ENCODE results near the gene PRDM5. TPM values are rescaled to one million over a fixed set of nuclear protein-coding genes. Genes with fewer than 3 reads are reported as not detected.

PRDM5 gene
- total RNA-seq, 1 donor from 2014 or later, result not detected

DNA sequence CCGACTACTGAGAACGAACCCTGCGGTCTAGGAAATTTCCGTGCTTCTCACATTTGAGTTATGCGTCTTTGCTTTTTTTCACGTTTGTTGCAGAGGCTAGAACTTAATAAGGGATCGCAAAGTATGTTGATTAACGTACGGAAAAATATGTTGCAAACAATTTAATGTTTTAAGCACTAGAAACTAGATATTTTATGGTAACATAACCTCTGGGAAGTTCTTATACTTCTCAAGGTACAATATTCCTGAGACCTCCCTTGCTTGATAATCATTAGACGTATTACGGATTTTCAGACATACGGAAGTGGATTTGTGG, 639 bp upstream of the PRDM5 start:
- H3K4me3 Mint-ChIP-seq, result peak overlapping the region; percentile 57
- no peak for DNase-seq
- intact Hi-C loops (cut with micrococcal nuclease), result loop anchor here (2.0 kb wide), 1 partner anchor 150 kb away; the partner anchor contains the start of gene NDNF
- H3K27me3 Mint-ChIP-seq, result peaks cover 57% of the 10 kb centered on the region
- no peaks in the 10 kb centered on the region for H3K9me3 Mint-ChIP-seq
- no peak overlapping the region for H3K27ac Mint-ChIP-seq
- peaks cover 7% of the 10 kb centered on the region for H3K4me1 Mint-ChIP-seq
- no peaks in the 10 kb centered on the region for H3K36me3 Mint-ChIP-seq (ENCODE audit: low read depth)

DNA sequence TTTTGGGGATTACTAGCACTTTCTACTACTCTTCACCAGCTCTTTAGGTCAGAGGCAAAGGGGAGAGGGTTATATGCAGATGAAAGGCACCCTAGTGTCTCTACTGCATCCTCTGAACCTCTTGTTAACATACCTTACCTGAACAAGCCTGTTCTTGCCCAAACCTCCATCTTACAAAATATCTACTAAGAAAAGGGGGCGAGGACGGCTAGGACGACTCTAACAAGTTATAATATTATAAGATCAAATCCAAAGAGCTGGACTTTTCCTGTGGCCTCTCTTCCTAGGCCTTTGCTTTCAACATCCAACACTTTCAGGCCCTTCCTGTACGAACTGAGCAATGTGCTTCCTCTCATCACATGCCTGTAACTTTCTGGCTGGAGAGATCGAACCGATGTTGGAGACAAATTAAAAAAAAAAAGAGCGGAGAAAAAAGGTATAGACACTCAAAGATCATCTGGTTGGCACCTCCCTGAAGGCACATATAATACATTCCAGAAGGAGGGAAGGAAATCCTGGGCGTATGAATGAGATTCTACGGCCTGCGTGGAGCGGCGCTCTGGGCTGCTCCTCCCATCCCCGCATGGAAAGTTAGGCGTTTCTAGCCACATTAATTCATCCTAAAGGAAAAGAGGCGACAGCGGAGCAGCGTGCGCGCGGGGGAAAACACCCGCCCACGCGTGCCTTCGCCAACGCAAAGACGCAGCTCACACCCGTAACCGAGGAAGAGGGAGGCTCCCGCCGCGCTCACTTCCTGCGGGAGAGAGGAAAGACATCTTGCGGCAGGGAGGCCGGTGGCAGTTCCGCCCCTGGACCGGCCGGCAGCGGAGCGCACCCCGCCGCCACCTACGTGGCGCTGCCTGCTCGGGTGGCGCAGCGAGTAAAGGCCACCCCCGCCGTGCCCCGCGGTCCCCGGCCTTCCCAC, 808 bp downstream of the PRDM5 start:
- Mint-ChIP-seq H3K4me1 (peaks cover 7% of the 10 kb centered on the region), H3K36me3 (ENCODE audit: low read depth) (no peaks in the 10 kb centered on the region), H3K27ac (peak overlapping the region; percentile 47), H3K9me3 (no peaks in the 10 kb centered on the region), H3K27me3 (peaks cover 60% of the 10 kb centered on the region), H3K4me3 (peak overlapping the region; percentile 93)
- intact Hi-C loops (cut with micrococcal nuclease), result loop anchor here (2.0 kb wide), 1 partner anchor 151 kb away; the partner anchor contains the start of gene NDNF
- DNase-seq, result peak; percentile 71

DNA sequence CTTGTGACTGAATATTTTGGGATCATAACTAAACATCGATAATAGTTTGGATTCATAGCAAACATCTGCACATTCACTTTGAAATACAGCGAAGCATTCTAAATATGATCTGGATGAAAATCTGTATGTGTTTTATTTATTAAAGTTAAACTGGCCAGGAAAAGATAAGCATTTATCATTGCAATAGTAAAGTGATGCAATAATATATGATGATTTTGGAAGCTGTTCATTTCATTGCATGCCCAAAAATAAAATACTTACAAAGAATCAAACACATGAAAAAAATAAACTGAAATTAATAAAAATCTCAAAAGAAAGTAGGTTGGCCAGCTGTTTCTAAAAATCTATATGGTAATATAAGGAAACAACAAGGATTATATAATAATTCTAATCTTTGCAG, 1.9 kb downstream of the PRDM5 start:
- no peak for DNase-seq
- no peak overlapping the region for H3K27ac Mint-ChIP-seq
- intact Hi-C loops (cut with micrococcal nuclease), result no loop called here
- H3K4me3 Mint-ChIP-seq, result no peak overlapping the region
- no peaks in the 10 kb centered on the region for H3K36me3 Mint-ChIP-seq (ENCODE audit: low read depth)
- peaks cover 7% of the 10 kb centered on the region for H3K4me1 Mint-ChIP-seq
- H3K27me3 Mint-ChIP-seq, result peaks cover 59% of the 10 kb centered on the region
- H3K9me3 Mint-ChIP-seq, result no peaks in the 10 kb centered on the region

DNA sequence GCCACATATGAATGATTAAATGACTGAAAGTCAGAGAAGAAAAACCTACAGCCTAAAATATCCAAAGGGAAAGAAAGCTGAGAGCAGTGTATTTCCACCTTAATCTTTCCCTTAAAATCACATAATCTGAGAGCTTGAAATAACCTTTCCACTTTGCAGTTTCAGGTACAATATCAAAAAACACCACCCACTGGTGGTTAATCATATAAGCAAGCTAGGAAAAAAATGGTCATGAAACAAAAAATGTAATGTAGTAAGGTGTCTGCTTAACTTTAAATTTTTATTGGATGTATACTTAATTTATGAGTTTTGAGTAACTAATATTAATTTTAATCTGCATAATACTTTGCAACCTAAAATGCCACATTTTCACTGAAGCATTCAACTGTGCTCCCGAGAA, 3.2 kb downstream of the PRDM5 start:
- Mint-ChIP-seq H3K9me3 (no peaks in the 10 kb centered on the region), H3K4me1 (peaks cover 7% of the 10 kb centered on the region), H3K4me3 (no peak overlapping the region), H3K27me3 (peaks cover 54% of the 10 kb centered on the region), H3K27ac (no peak overlapping the region), H3K36me3 (ENCODE audit: low read depth) (no peaks in the 10 kb centered on the region)
- DNase-seq, result no peak
- intact Hi-C loops (cut with micrococcal nuclease), result no loop called here

DNA sequence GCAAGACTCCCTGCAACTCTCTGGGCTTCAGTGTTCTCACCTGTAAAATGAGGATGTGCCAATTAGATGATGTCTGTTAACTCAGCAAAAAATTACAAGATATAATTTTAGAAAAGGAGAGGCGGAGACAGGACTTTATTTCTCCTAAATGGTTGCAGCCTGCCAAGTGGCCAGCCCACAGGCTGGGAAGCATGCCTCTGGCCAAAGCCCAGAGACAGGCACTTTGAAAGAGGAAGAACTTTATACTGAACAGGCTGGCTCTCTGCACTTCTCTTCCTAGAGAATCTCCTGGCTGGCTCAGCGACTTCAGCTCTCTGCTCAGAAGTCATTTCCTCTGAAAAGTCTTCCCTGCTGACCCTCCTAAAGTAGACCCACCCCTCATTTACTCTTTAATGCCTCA, 3.7 kb downstream of the PRDM5 start:
- H3K36me3 Mint-ChIP-seq (ENCODE audit: low read depth), result no peaks in the 10 kb centered on the region
- H3K4me1 Mint-ChIP-seq, result peaks cover 7% of the 10 kb centered on the region
- no peak overlapping the region for H3K4me3 Mint-ChIP-seq
- H3K27me3 Mint-ChIP-seq, result peaks cover 49% of the 10 kb centered on the region
- intact Hi-C loops (cut with micrococcal nuclease), result no loop called here
- no peak for DNase-seq
- H3K27ac Mint-ChIP-seq, result no peak overlapping the region
- no peaks in the 10 kb centered on the region for H3K9me3 Mint-ChIP-seq

DNA sequence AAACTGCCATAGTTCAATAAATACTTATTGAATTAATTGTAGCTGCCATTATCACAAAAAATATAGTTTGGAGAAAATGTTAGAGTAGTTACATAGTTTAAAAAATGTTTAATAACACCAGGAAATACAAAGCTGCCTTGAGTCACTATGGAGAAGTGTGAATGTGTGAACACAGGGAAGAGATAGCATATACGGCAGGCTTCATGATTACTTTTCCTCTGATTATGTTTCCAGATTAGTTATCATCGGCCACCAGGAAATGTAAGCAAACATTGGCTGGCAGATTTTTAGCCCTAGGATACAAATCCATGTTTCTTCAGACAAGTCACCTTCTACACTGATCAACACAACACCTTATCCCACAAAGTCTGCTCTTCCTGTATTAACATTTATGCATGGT, 4.4 kb downstream of the PRDM5 start:
- Mint-ChIP-seq H3K4me1 (peaks cover 7% of the 10 kb centered on the region), H3K4me3 (no peak overlapping the region), H3K27me3 (peaks cover 46% of the 10 kb centered on the region), H3K27ac (no peak overlapping the region), H3K36me3 (ENCODE audit: low read depth) (no peaks in the 10 kb centered on the region), H3K9me3 (no peaks in the 10 kb centered on the region)
- intact Hi-C loops (cut with micrococcal nuclease), result no loop called here
- DNase-seq, result no peak

DNA sequence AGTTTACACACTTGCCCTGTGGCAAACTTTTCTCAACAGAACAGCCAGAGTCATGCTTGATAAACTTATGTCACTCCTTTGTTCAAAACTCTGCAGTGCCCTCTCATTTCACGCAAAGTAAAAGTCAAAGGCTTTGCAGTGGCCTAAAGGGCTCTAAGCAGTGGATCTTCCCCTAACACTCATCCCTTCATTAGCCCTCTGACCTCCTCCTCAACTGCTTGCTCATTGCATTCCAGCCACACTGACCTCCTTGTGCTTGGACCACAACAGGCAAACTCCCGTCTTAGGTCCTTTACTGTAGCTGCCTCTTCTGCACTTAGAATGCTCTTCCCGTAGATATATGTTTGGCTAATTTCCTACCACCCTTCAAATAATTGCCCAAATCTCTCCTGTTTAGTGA, 5.6 kb downstream of the PRDM5 start:
- no peak for DNase-seq
- peaks cover 7% of the 10 kb centered on the region for H3K4me1 Mint-ChIP-seq
- intact Hi-C loops (cut with micrococcal nuclease), result no loop called here
- no peaks in the 10 kb centered on the region for H3K36me3 Mint-ChIP-seq (ENCODE audit: low read depth)
- H3K9me3 Mint-ChIP-seq, result no peaks in the 10 kb centered on the region
- H3K27ac Mint-ChIP-seq, result no peak overlapping the region
- H3K4me3 Mint-ChIP-seq, result no peak overlapping the region
- peaks cover 44% of the 10 kb centered on the region for H3K27me3 Mint-ChIP-seq

DNA sequence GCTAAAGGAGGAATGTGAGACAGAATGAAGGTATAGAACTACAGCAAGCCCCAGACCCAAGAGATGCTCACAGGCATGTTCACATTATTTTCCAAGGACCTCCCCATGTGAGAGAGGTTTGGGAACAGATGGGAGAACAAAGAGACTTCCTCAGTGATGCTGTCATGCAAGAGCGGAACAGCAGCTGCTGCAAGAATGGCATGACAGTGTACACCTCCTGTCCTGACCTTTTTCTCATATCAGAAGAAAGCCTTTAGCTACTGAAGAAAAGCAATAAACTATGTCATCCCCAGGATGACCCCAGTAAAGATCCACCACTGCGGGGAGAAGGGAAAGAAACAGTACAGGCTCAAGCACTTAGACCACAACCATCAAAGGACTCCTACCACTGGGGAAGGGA, 7.2 kb downstream of the PRDM5 start:
- no peaks in the 10 kb centered on the region for H3K36me3 Mint-ChIP-seq (ENCODE audit: low read depth)
- H3K27me3 Mint-ChIP-seq, result peaks cover 36% of the 10 kb centered on the region
- H3K27ac Mint-ChIP-seq, result no peak overlapping the region
- intact Hi-C loops (cut with micrococcal nuclease), result no loop called here
- no peak overlapping the region for H3K4me3 Mint-ChIP-seq
- peaks cover 3% of the 10 kb centered on the region for H3K4me1 Mint-ChIP-seq
- DNase-seq, result no peak
- H3K9me3 Mint-ChIP-seq, result no peaks in the 10 kb centered on the region

DNA sequence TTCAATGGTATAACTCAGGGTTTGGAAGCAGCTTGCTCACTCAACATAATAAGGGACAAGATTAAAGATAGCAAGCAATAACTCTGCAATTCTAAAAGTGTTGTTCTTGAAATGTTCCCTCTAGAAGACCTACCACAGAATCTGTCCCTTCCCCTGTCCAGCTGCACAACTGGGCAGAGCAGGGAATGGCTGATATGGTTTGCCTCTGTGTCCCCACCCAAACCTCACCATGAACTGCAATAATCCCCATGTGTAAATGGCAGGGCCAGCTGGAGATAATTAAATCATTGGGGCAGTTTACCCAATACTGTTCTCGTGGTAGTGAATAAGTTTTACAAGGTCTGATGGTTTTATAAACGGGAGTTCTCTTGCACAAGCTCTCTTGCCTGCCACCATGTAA, 19.1 kb downstream of the PRDM5 start:
- no peak for DNase-seq
- Mint-ChIP-seq H3K4me3 (no peak overlapping the region), H3K36me3 (ENCODE audit: low read depth) (no peaks in the 10 kb centered on the region), H3K9me3 (no peaks in the 10 kb centered on the region), H3K27me3 (peaks cover 14% of the 10 kb centered on the region), H3K27ac (no peak overlapping the region), H3K4me1 (no peaks in the 10 kb centered on the region)
- intact Hi-C loops (cut with micrococcal nuclease), result no loop called here

DNA sequence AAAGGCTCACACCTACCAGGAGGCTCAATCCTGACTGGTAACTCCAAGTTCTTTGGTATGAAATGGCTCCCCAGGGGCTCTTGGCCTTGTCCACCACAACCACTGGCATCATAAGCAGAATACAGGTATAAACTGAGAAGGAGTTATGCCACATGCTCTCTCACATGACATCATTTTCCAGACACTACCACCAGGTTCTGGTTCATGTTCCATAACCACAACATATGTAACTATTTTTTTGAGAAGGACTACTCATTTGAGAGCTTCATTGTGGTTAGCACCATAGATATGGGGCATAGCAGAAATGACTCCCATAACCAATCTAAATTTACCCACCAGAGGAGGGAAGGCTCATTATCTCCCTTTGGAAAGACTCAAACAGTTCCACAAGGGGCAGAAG, 19.6 kb downstream of the PRDM5 start:
- Mint-ChIP-seq H3K4me3 (no peak overlapping the region), H3K27me3 (peaks cover 14% of the 10 kb centered on the region), H3K4me1 (no peaks in the 10 kb centered on the region), H3K36me3 (ENCODE audit: low read depth) (no peaks in the 10 kb centered on the region), H3K27ac (no peak overlapping the region), H3K9me3 (no peaks in the 10 kb centered on the region)
- intact Hi-C loops (cut with micrococcal nuclease), result no loop called here
- DNase-seq, result no peak

DNA sequence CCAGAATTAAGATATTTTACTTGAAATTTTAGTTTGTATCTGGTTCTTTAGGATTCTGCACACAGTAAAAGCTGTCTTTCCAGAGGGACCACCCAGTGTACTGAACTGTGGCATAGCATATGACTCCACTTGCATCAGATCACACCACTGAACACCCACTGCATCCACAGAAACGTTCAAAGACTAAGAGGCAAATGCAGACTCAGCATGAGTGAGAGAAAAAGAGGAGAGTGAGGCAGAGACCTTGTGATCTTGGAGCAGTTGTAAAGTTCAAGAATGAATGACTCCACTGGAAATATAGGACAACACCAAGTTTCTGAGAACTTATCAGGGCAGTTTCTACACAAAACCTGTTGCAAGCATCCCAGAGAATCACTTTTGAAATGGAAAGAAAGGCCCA, 20.8 kb downstream of the PRDM5 start:
- intact Hi-C loops (cut with micrococcal nuclease), result no loop called here
- H3K27me3 Mint-ChIP-seq, result peaks cover 11% of the 10 kb centered on the region
- no peaks in the 10 kb centered on the region for H3K9me3 Mint-ChIP-seq
- no peaks in the 10 kb centered on the region for H3K36me3 Mint-ChIP-seq (ENCODE audit: low read depth)
- no peak overlapping the region for H3K27ac Mint-ChIP-seq
- H3K4me1 Mint-ChIP-seq, result no peaks in the 10 kb centered on the region
- DNase-seq, result no peak
- H3K4me3 Mint-ChIP-seq, result no peak overlapping the region

DNA sequence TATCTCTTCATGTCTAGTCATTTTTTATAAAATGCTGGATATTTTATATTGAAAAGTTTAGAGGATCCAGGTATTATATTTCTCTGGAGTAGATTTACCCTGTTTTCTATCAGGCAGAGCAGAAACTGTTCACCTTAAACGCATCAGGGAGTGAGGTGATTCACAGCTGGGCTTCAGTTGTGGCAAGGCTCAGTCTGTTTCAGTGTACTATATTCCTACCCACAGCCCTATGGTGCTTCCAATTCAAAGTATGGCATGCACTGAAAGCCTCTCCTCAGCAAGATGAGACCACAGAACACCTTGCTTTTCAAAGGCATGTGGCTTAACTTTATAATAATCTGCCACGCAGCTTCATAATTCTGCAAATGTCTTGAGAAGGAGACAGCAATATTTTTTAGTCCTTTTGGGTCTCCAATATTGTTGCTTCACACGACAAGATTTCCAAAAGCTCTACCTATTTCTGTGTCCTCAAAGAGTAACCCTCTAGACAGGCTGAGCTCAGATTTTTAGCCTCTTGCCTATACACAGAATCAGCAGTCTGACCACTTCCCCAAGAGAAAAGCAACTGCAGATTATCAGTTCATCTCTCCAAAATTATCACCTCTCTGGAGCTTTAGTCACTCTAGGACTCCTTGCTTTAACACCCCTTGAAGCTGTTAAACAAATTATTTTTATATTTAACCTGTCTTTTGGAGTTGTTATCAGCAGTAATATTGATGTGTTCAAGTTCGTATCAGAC, 24.4 kb downstream of the PRDM5 start:
- Mint-ChIP-seq H3K27me3 (peaks cover 16% of the 10 kb centered on the region), H3K4me1 (no peaks in the 10 kb centered on the region), H3K36me3 (ENCODE audit: low read depth) (no peaks in the 10 kb centered on the region), H3K9me3 (no peaks in the 10 kb centered on the region), H3K27ac (no peak overlapping the region), H3K4me3 (no peak overlapping the region)
- intact Hi-C loops (cut with micrococcal nuclease), result no loop called here
- DNase-seq, result no peak

DNA sequence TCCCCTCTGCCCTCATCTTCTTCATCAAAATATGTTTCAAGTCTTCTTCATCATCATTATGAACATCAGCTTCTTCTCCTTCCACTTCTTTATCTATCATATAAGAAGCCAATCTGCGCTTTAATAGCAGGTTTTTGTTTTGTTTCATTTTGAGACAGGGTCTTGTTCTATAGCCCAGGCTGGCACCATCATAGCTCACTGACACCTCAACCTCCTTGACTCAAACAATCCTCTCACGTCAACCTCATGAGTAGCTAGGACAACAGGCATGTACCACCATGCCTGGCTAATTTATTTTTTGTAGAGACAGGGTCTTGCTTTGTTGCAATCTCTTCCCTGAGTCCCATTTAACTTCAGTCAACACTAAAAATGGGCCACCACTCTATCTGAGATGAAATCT, 27.0 kb downstream of the PRDM5 start:
- H3K27ac Mint-ChIP-seq, result no peak overlapping the region
- peaks cover 12% of the 10 kb centered on the region for H3K27me3 Mint-ChIP-seq
- no peak for DNase-seq
- intact Hi-C loops (cut with micrococcal nuclease), result no loop called here
- H3K4me3 Mint-ChIP-seq, result no peak overlapping the region
- H3K9me3 Mint-ChIP-seq, result no peaks in the 10 kb centered on the region
- no peaks in the 10 kb centered on the region for H3K36me3 Mint-ChIP-seq (ENCODE audit: low read depth)
- no peaks in the 10 kb centered on the region for H3K4me1 Mint-ChIP-seq

DNA sequence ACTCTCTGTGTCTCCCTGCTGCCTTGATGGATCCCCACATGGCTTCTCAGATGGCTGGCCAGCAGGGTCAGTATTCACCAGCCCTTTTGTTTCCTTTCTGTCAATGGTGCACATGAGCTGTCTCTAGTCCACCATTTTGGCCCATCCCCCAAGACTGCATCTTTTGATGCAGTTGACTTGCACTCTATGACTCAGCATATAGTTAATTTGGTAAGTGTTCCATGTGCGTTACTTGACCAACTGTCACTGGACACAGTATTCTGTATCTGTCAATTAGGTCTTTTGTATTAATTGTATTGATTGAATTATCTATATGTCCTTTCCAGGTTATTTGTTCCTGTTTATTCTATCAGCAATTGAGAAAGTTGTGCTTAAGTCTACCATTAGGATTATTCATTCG, 29.2 kb downstream of the PRDM5 start:
- Mint-ChIP-seq H3K4me1 (no peaks in the 10 kb centered on the region), H3K9me3 (peaks cover 7% of the 10 kb centered on the region), H3K4me3 (no peak overlapping the region), H3K36me3 (ENCODE audit: low read depth) (no peaks in the 10 kb centered on the region), H3K27me3 (peaks cover 7% of the 10 kb centered on the region), H3K27ac (no peak overlapping the region)
- intact Hi-C loops (cut with micrococcal nuclease), result no loop called here
- no peak for DNase-seq
